Liver (tissue), 3 donors: Measurements from ENCODE around the gene RAB11FIP3.

ENCODE experiments used
- GABPA ChIP-seq, 2 donors: IDR thresholded peaks in 1 of 2; conservative IDR thresholded peaks in 1 of 2; 2 replicates each; pipeline ENCODE4 v1.6.1; 2016; ENCODE audit warnings: antibody characterized with exemption in 2 of 2, mild to moderate bottlenecking in 1 of 2, moderate library complexity in 1 of 2
- TAF1 ChIP-seq: conservative IDR thresholded peaks from 2 replicates; pipeline ENCODE4 v1.6.1; 2016; ENCODE audit warnings: antibody characterized with exemption, mild to moderate bottlenecking
- TF ChIP-seq, protein P1 (sequence below): fragments of 150-350 bp; IDR thresholded peaks from 2 replicates; pipeline ENCODE4 v1.5.1; 2017; ENCODE audit warnings: improper control_type of control experiment, low read depth, low read length; ENCODE audit not compliant: missing input control
- donor health status: healthy.
- donor health status: healthy.

DNA sequence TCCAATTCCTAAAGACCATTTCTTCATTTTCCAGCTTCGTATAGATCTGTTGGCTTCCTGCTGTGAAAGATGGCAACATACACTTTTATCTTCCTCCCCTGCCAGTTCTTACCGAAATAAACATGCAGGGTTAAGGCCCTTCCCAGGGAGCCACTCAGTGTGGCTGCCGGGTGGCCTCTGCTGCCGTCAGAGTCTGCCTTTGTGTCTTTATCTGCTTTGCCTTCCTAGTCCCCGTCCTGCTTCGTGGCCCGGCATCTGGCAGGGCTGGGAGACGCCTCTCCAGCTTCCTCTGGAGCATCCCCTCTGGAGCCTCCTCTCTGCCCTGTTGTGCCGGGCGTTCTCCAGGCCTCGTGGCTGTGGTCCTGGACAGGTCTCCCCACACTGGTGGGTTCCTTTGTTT lies 71.8 kb downstream of the RAB11FIP3 start:
- TF ChIP-seq, protein P1, sequence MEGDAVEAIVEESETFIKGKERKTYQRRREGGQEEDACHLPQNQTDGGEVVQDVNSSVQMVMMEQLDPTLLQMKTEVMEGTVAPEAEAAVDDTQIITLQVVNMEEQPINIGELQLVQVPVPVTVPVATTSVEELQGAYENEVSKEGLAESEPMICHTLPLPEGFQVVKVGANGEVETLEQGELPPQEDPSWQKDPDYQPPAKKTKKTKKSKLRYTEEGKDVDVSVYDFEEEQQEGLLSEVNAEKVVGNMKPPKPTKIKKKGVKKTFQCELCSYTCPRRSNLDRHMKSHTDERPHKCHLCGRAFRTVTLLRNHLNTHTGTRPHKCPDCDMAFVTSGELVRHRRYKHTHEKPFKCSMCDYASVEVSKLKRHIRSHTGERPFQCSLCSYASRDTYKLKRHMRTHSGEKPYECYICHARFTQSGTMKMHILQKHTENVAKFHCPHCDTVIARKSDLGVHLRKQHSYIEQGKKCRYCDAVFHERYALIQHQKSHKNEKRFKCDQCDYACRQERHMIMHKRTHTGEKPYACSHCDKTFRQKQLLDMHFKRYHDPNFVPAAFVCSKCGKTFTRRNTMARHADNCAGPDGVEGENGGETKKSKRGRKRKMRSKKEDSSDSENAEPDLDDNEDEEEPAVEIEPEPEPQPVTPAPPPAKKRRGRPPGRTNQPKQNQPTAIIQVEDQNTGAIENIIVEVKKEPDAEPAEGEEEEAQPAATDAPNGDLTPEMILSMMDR, result no peak
- TF ChIP-seq GABPA (IDR thresholded peaks at IDR 0.05 in 1 of 2, conservative IDR thresholded peaks at IDR 0.05 in 1 of 2), result no peak
- no peak for TF ChIP-seq TAF1
